Parathyroid adenoma (tissue), 2 donors: ENCODE data around the gene ATP1A1.

Experiments
- H2AFZ ChIP-seq: fragments of 300-600 bp; sonication (generic); one replicate; pipeline ENCODE4 v1.7.0; 2017; ENCODE audit warnings: antibody characterized with exemption, mild to moderate bottlenecking
- H3K27ac ChIP-seq: fragments of 300-600 bp; sonication (generic); one replicate; pipeline ENCODE4 v1.7.0; 2017
- H3K27me3 ChIP-seq: fragments of 300-600 bp; sonication (generic); one replicate; pipeline ENCODE4 v1.7.0; 2017; ENCODE audit warnings: low read length; ENCODE audit not compliant: control insufficient read depth, insufficient read depth
- H3K36me3 ChIP-seq: fragments of 300-600 bp; sonication (generic); one replicate; pipeline ENCODE4 v1.7.0; 2017; ENCODE audit warnings: low read length; ENCODE audit not compliant: control insufficient read depth, insufficient read depth
- H3K4me1 ChIP-seq: fragments of 300-600 bp; sonication (generic); one replicate; pipeline ENCODE4 v1.7.0; 2017; ENCODE audit warnings: control low read depth
- H3K4me2 ChIP-seq: fragments of 300-600 bp; sonication (generic); one replicate; pipeline ENCODE4 v1.7.0; 2017; ENCODE audit warnings: low read length
- H3K4me3 ChIP-seq: fragments of 300-600 bp; sonication (generic); one replicate; pipeline ENCODE4 v1.7.0; 2017; ENCODE audit warnings: low read depth, low read length
- H3K79me2 ChIP-seq: fragments of 300-600 bp; sonication (generic); one replicate; pipeline ENCODE4 v1.7.0; 2017; ENCODE audit warnings: control low read depth
- H3K9ac ChIP-seq: fragments of 300-600 bp; sonication (generic); one replicate; pipeline ENCODE4 v1.7.0; 2017; ENCODE audit warnings: mild to moderate bottlenecking
- H3K9me3 ChIP-seq: fragments of 300-600 bp; sonication (generic); one replicate; pipeline ENCODE4 v1.7.0; 2017; ENCODE audit warnings: low read length; ENCODE audit not compliant: control insufficient read depth
- TF ChIP-seq, protein P1 (sequence below): fragments of 300-600 bp; sonication (generic); IDR thresholded peaks from one replicate; pipeline ENCODE4 v1.7.0; 2017; ENCODE audit warnings: antibody characterized with exemption, mild to moderate bottlenecking
- donor health status: primary hyperparathyroidism.

Gene ATP1A1

DNA sequence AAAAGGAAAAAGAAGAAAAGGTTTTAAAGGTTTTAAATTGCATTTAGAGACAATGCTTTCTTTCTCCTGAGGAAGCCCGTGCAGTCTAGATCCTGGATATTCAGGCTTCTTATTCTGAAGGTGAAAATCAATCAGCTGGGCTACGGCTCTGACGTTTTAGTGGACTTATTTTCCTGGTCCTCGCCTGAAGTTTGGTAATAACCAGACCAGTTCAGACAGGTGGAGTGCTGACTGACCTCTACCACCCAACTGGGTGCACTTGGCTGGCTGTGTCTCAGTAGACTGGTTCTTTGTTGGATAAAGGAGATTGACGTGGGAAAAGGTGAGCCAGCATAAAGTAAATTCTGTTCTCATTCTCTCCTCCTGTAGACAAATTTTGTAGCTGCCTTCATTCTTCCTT, 7.2 kb upstream of the ATP1A1 start:
- Histone ChIP-seq H3K27ac (peak overlapping the region; percentile 49), H3K4me2 (no peak overlapping the region), H3K4me1 (peaks cover 13% of the 10 kb centered on the region), H3K9me3 (no peaks in the 10 kb centered on the region), H3K79me2 (no peaks in the 10 kb centered on the region), H3K36me3 (no peaks in the 10 kb centered on the region), H3K4me3 (no peak overlapping the region), H3K27me3 (no peaks in the 10 kb centered on the region), H2AFZ (peak overlapping the region; percentile 62), H3K9ac (no peak overlapping the region)
- TF ChIP-seq, protein P1, sequence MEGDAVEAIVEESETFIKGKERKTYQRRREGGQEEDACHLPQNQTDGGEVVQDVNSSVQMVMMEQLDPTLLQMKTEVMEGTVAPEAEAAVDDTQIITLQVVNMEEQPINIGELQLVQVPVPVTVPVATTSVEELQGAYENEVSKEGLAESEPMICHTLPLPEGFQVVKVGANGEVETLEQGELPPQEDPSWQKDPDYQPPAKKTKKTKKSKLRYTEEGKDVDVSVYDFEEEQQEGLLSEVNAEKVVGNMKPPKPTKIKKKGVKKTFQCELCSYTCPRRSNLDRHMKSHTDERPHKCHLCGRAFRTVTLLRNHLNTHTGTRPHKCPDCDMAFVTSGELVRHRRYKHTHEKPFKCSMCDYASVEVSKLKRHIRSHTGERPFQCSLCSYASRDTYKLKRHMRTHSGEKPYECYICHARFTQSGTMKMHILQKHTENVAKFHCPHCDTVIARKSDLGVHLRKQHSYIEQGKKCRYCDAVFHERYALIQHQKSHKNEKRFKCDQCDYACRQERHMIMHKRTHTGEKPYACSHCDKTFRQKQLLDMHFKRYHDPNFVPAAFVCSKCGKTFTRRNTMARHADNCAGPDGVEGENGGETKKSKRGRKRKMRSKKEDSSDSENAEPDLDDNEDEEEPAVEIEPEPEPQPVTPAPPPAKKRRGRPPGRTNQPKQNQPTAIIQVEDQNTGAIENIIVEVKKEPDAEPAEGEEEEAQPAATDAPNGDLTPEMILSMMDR: no peak

DNA sequence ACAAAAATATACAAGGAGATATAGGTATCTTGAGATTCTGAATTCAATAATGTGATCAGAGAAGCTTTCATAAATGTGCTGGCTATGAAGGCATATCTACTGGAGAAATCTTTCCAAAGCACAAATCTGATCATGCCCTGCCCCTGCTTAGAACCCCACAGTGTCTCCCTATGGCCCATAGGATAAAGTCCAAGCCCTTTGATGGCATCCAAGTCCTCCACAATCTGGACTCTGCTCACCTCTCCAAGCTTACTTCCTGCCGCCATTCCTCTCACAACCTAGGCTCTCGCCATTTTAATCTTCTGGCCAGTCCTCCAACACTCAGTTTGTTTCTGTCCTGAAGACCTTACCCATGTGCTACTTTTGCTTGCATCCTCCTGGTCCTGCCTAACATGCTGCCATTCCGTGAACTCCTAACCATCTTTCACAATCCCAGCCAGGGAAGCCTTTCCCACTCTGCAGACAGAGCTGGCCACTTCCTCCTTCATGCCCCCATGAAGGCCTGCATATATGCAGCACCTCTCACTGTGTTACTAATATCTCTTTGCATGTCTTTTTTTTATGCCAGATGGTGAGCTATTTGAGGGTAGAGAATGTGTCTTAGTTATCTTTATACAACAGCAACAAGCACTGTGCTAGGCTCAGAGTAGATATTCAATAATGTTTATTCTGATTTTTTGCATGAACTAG, 5.6 kb upstream of the ATP1A1 start:
- Histone ChIP-seq H3K4me3 (no peak overlapping the region), H3K27me3 (no peaks in the 10 kb centered on the region), H3K36me3 (no peaks in the 10 kb centered on the region), H3K4me1 (peaks cover 13% of the 10 kb centered on the region), H3K79me2 (no peaks in the 10 kb centered on the region), H3K4me2 (no peak overlapping the region), H3K9me3 (no peaks in the 10 kb centered on the region), H2AFZ (no peak overlapping the region), H3K27ac (no peak overlapping the region), H3K9ac (no peak overlapping the region)
- TF ChIP-seq, protein P1: no peak

DNA sequence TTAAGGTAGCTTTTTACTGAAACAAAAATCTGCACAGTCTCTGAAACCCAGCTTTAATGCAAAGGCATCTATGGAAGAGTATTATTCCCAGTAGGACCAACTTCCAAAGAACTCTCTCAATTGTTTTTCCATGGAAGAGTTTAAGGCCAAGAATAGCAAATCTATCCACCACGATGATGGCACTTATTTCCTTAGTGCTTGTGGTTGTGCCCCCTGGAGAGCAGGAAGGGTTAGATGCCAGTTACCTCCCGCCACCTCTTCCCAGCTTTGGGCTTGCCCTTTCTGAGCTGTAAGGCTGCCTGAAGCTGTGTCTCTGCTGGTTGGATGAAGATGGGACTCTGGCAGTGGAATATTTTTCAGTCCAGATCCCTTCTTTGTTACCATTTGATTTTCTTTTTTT, 4.8 kb upstream of the ATP1A1 start:
- no peak overlapping the region for H3K4me2 ChIP-seq
- TF ChIP-seq, protein P1: no peak
- H3K79me2 ChIP-seq: no peaks in the 10 kb centered on the region
- no peak overlapping the region for H3K27ac ChIP-seq
- no peaks in the 10 kb centered on the region for H3K27me3 ChIP-seq
- H3K9ac ChIP-seq: no peak overlapping the region
- H3K36me3 ChIP-seq: no peaks in the 10 kb centered on the region
- H3K9me3 ChIP-seq: no peaks in the 10 kb centered on the region
- H3K4me3 ChIP-seq: no peak overlapping the region
- peaks cover 13% of the 10 kb centered on the region for H3K4me1 ChIP-seq
- no peak overlapping the region for H2AFZ ChIP-seq

DNA sequence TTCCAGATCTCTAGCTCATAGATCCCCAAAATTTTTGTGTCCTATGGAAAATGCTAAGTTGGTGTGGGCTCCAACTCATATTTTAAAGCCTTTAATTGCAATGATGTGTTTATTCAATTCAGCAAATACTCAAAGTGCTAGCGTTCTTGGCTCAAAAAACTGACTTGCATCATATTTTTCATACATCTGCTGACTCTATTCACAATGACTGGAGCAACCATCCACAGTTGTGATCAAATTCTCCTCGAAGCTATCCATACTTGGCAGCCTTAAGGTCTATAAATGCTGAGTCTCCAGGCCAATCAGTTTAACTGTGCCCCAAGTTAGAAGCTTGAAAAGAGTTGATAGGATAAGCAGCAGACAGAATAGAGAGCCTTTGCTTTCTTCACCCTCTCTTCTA, 2.9 kb upstream of the ATP1A1 start:
- Histone ChIP-seq H3K27ac (no peak overlapping the region), H3K27me3 (no peaks in the 10 kb centered on the region), H3K4me1 (peaks cover 9% of the 10 kb centered on the region), H3K9ac (no peak overlapping the region), H2AFZ (no peak overlapping the region), H3K4me2 (no peak overlapping the region), H3K4me3 (no peak overlapping the region), H3K36me3 (no peaks in the 10 kb centered on the region), H3K79me2 (peaks cover 12% of the 10 kb centered on the region), H3K9me3 (no peaks in the 10 kb centered on the region)
- TF ChIP-seq, protein P1: no peak

DNA sequence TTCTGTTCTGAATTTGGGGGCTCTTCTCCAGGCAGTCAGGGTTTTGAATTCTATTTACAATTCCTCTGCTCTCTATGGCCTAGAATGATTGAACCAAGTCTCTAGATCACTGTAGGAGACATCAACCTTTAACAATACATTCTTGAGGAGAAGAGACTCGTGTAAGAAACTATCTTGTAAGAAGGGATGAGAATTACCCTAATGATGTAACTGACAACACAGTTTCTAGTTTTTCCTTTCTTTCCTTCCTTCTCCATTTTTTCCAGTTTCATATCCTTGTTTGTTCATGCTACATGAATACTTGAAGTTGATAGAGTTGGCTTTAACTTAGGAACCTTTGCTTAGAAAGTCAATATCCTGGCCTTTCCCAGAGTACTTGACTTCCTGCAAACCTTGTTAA, 1.3 kb upstream of the ATP1A1 start:
- Histone ChIP-seq H2AFZ (no peak overlapping the region), H3K79me2 (peaks cover 18% of the 10 kb centered on the region), H3K4me3 (no peak overlapping the region), H3K27ac (peak overlapping the region; percentile 98), H3K4me2 (peak overlapping the region; percentile 83), H3K27me3 (no peaks in the 10 kb centered on the region), H3K36me3 (no peaks in the 10 kb centered on the region), H3K9ac (no peak overlapping the region), H3K9me3 (no peaks in the 10 kb centered on the region), H3K4me1 (no peaks in the 10 kb centered on the region)
- TF ChIP-seq, protein P1: no peak
